GM12878 (cell line): ENCODE measurements around the gene PRR7. TPM values are rescaled to one million over a fixed set of nuclear protein-coding genes. Genes with fewer than 3 reads are reported as not detected.

Experiments
- ATAC-seq: fragments of 200-7000 bp; cut with Tn5 transposase; 3 replicates; pipeline ENCODE4 v1.9.1; 2020; ENCODE audit warnings: mild to moderate bottlenecking, moderate library complexity
- BruUV-seq: library from RNA; stranded (reverse); fragments of 400-500 nt; replicated peaks from 2 replicates; lab custom pipeline; 2021; lab: Mats Ljungman, UMichigan
- CTCF ChIA-PET: fragments of 300-600 bp; sonication (Branson Sonifier 250); formaldehyde crosslinking; extraction: SDS; loops from one replicate; lab custom pipeline; 2021; ENCODE audit warnings: inconsistent platforms; lab: Yijun Ruan, JAX
- POLR2A ChIA-PET: fragments of 350-600 bp; formaldehyde crosslinking; extraction: SDS; loops from one replicate; lab custom pipeline; 2021; ENCODE audit warnings: inconsistent platforms; lab: Charles Lee
- RAD21 ChIA-PET: fragments of 300-600 bp; sonication (Branson Sonifier 250); formaldehyde crosslinking; loops from one replicate; lab custom pipeline; 2023; ENCODE audit warnings: antibody characterized with exemption; ENCODE audit not compliant: unreplicated experiment; lab: Charles Lee
- SMC1A ChIA-PET: fragments of 300-600 bp; sonication (Branson Sonifier 250); formaldehyde crosslinking; loops from one replicate; lab custom pipeline; 2023; ENCODE audit not compliant: unreplicated experiment, uncharacterized antibody; lab: Charles Lee
- DNase-seq: peaks from one replicate; pipeline ENCODE4 v3.0.0-alpha.2; 2011; ENCODE audit warnings: low read depth, low spot score
- FAIRE-seq: peaks from 3 replicates; lab custom pipeline; 2011; peaks lifted over from hg19 to GRCh38; lab: Jason Lieb, UNC
- H2AFZ ChIP-seq: 2 replicates; pipeline ENCODE4 v1.6.0; 2011; ENCODE audit warnings: low read depth, low read length, control low read depth; ENCODE audit not compliant: control insufficient read depth
- H3K27ac ChIP-seq: 2 replicates; pipeline ENCODE4 v1.5.1; 2011; ENCODE audit warnings: control low read depth; ENCODE audit not compliant: control insufficient read depth, insufficient read depth
- H3K27me3 ChIP-seq, 2 experiments: replicated peaks in 1 of 2; 2 replicates each; pipeline versions ENCODE4 v1.6.0 to v1.6.1; 2011; ENCODE audit warnings: low read length in 1 of 2; ENCODE audit not compliant: control insufficient read depth in 2 of 2, insufficient read depth in 2 of 2
- H3K36me3 ChIP-seq, 2 experiments: 2 replicates each; pipeline ENCODE4 v1.5.1; 2011; ENCODE audit warnings: low read length in 1 of 2; ENCODE audit not compliant: control insufficient read depth in 2 of 2, insufficient read depth in 2 of 2
- H3K4me1 ChIP-seq: 2 replicates; pipeline ENCODE4 v1.6.1; 2011; ENCODE audit warnings: mild to moderate bottlenecking, low read length, moderate library complexity, mixed read lengths; ENCODE audit not compliant: control insufficient read depth, insufficient read depth
- H3K4me2 ChIP-seq: 2 replicates; pipeline ENCODE4 v1.6.0; 2011; ENCODE audit warnings: control low read depth; ENCODE audit not compliant: control insufficient read depth, insufficient read depth
- H3K4me3 ChIP-seq: fragments of 200-600 bp; sonication (generic); 2 replicates; pipeline ENCODE4 v1.5.1; 2016
- H3K79me2 ChIP-seq: 2 replicates; pipeline ENCODE4 v1.6.0; 2011; ENCODE audit warnings: low read length; ENCODE audit not compliant: control insufficient read depth, insufficient read depth
- H3K9ac ChIP-seq: 2 replicates; pipeline ENCODE4 v1.8.0; 2011; ENCODE audit warnings: low read length, control low read depth, mixed read lengths; ENCODE audit not compliant: control insufficient read depth, insufficient read depth
- H3K9me3 ChIP-seq: replicated peaks from 3 replicates; pipeline ENCODE4 v1.5.1; 2011; ENCODE audit warnings: mild to moderate bottlenecking, low read length; ENCODE audit not compliant: control insufficient read depth, insufficient read depth
- H4K20me1 ChIP-seq: 2 replicates; pipeline ENCODE4 v1.6.0; 2011; ENCODE audit not compliant: control insufficient read depth, insufficient read depth
- EGR1 ChIP-seq, 2 experiments: IDR thresholded peaks; 1 replicate in 1 of 2; 2 replicates in 1 of 2; pipeline ENCODE4 v1.6.1; 2011 to 2012; ENCODE audit warnings: low read depth in 2 of 2, low read length in 2 of 2, borderline replicate concordance in 1 of 2, mild to moderate bottlenecking in 1 of 2, moderate library complexity in 1 of 2
- ELK1 ChIP-seq: IDR thresholded peaks from 2 replicates; pipeline ENCODE4 v1.6.1; 2012; ENCODE audit warnings: low read depth, low read length, improper control_type of control experiment
- IKZF2 ChIP-seq, 2 experiments: fragments of 450-650 bp; IDR thresholded peaks; 2 replicates each; pipeline ENCODE4 v1.6.1; 2017; ENCODE audit warnings: mild to moderate bottlenecking in 2 of 2, moderate library complexity in 2 of 2
- MTA2 ChIP-seq: fragments of 450-650 bp; IDR thresholded peaks from 2 replicates; pipeline ENCODE4 v1.6.1; 2016; ENCODE audit warnings: low read depth, mild to moderate bottlenecking, moderate library complexity
- NFIC ChIP-seq: IDR thresholded peaks from 2 replicates; pipeline ENCODE4 v1.6.1; 2012; ENCODE audit warnings: low read depth, mild to moderate bottlenecking, inconsistent platforms, low read length, moderate library complexity
- NRF1 ChIP-seq: conservative IDR thresholded peaks from 2 replicates; pipeline ENCODE4 v1.6.1; 2011; ENCODE audit warnings: mild to moderate bottlenecking, low read depth, low read length, improper control_type of control experiment
- PAX5 ChIP-seq: IDR thresholded peaks from 2 replicates; pipeline ENCODE4 v1.6.1; 2011; ENCODE audit warnings: low read depth, low read length, borderline replicate concordance
- SMARCA5 ChIP-seq: fragments of 450-650 bp; IDR thresholded peaks from 2 replicates; pipeline ENCODE4 v1.6.1; 2017; ENCODE audit warnings: mild to moderate bottlenecking
- SMC3 ChIP-seq: IDR thresholded peaks from 2 replicates; pipeline ENCODE4 v1.6.1; 2011; ENCODE audit warnings: low read length, improper control_type of control experiment, borderline replicate concordance
- TARDBP ChIP-seq: IDR thresholded peaks from 2 replicates; pipeline ENCODE4 v1.6.1; 2016; ENCODE audit warnings: borderline replicate concordance
- ZNF687 ChIP-seq: fragments of 450-650 bp; IDR thresholded peaks from 2 replicates; pipeline ENCODE4 v1.6.1; 2017; ENCODE audit warnings: mild to moderate bottlenecking, moderate library complexity
- WGBS: methylation state at CpG from one replicate; pipeline ENCODE4 v1.1.6; 2016; ENCODE audit warnings: low lambda C conversion rate; ENCODE audit not compliant: insufficient replicate concordance, insufficient coverage; ENCODE audit errors: missing lambda C conversion rate; 5-methylcytosine and 5-hydroxymethylcytosine counted together
- in situ Hi-C: fragments of 300-500 bp; cut with MboI; formaldehyde crosslinking; loops from 9 replicates; pipeline ENCODE4 v1.14.3; 2018; ENCODE audit warnings: mixed read lengths
- intact Hi-C: fragments of 100-400 bp; cut with micrococcal nuclease; formaldehyde crosslinking; loops from one replicate; pipeline ENCODE4 v1.14.2; 2022; ENCODE audit not compliant: unreplicated experiment
- polyA plus RNA-seq, 11 experiments: library from polyadenylated mRNA; depleted of rRNA in 4 of 11; unstranded in 6 of 11; stranded (reverse) in 5 of 11; fragments of >200 nt; fragmentation: Nextera tagmentation in 4 of 11; fragmentation: Illumina TruSeq in 1 of 11; extraction: Ambion mirVana in 4 of 11; extraction: Trizol in 1 of 11; gene quantifications; 1 replicate in 1 of 11; 2 replicates in 10 of 11; pipeline versions ENCODE4 v1.2.1 to v1.2.3, GENCODE V29; 2011 to 2016; ENCODE audit warnings: inconsistent platforms in 2 of 11, missing spikeins in 2 of 11, low read depth in 1 of 11
- total RNA-seq, 4 experiments: library from RNA; depleted of rRNA in 3 of 4; stranded (reverse); fragments of >200 nt in 3 of 4; fragmentation: Illumina TruSeq in 1 of 4; extraction: Trizol in 1 of 4; gene quantifications; 2 replicates each; pipeline versions ENCODE4 v1.2.1 to v1.2.3, GENCODE V29; 2013 to 2021

Gene PRR7
- total and polyA plus RNA-seq, 10 of the 15 experiments (the other 5 are each of a cell fraction or from before 2014, with no cell fraction given) = 0.09 to 18.8 (median 4.6) TPM; not detected in 2

- no peaks in the 10 kb centered on the region for H3K79me2 ChIP-seq
- H3K4me2 ChIP-seq = no peak overlapping the region
- H4K20me1 ChIP-seq = no peaks in the 10 kb centered on the region
- ATAC-seq (no peak), DNase-seq (no peak), FAIRE-seq (no peak)
- no peak overlapping the region for H3K4me3 ChIP-seq
- intact Hi-C loops (no loop called here), in situ Hi-C loops (no loop called here)
- WGBS = 49% methylated on average over 2 of the region's 2 CpGs
- SMC1A ChIA-PET = interaction anchor here (0.7 to 7.4 kb wide), 9 partner anchors 11 to 96 kb away, joined by 3 to 105 read pairs (median 21); partner anchors contain the start of genes GRK6, PDLIM7 and PRR7
- TF ChIP-seq EGR1 (IDR thresholded peaks at IDR 0.05; ENCODE audit: borderline replicate concordance in 1 of 2, low read depth in 2 of 2, low read length in 2 of 2) (0 out of 3 replicates have a peak, but pooled peaks of 1 of the 2 experiments have one; percentile 1), PAX5 (no peak)
- no peak overlapping the region for H3K27ac ChIP-seq
- no TSS peak for BruUV-seq
- H3K4me1 ChIP-seq = peaks cover 28% of the 10 kb centered on the region
- H3K9me3 ChIP-seq = no peaks in the 10 kb centered on the region
- POLR2A ChIA-PET = interaction anchor here (1.0 to 11.0 kb wide), 9 partner anchors 14 to 96 kb away, joined by 3 to 174 read pairs (median 10); partner anchors contain the start of genes GRK6, PDLIM7 and PRR7
- CTCF ChIA-PET = interaction anchor here (1.0 to 8.3 kb wide), 18 partner anchors 10 to 107 kb away, joined by 3 to 391 read pairs (median 18); partner anchors contain the start of genes GRK6, PDLIM7 and PRR7
- no peaks in the 10 kb centered on the region; a peak in 1 of 4 replicates for H3K27me3 ChIP-seq
- no peaks in the 10 kb centered on the region for H3K36me3 ChIP-seq
- no peak overlapping the region; the same call in 1 of the 2 replicates for H2AFZ ChIP-seq
- H3K9ac ChIP-seq = no peak overlapping the region
- RAD21 ChIA-PET = interaction anchor here (0.7 to 6.5 kb wide), 13 partner anchors 9 to 103 kb away, joined by 3 to 291 read pairs (median 12); partner anchors contain the start of genes GRK6, PDLIM7, PRR7 and RGS14
Measured at GRCh38 chr5:177405312-177405711, 41.3 kb upstream of the PRR7 start.

GRCh38 chr5:177405805-177406204 lies 40.8 kb upstream of the PRR7 start:
- Histone ChIP-seq H3K9ac (no peak overlapping the region), H3K27me3 (no peaks in the 10 kb centered on the region; a peak in 1 of 4 replicates), H3K4me2 (no peak overlapping the region), H2AFZ (no peak overlapping the region), H3K27ac (no peak overlapping the region), H3K4me1 (peaks cover 28% of the 10 kb centered on the region), H3K9me3 (no peaks in the 10 kb centered on the region), H3K36me3 (no peaks in the 10 kb centered on the region), H3K4me3 (no peak overlapping the region), H3K79me2 (no peaks in the 10 kb centered on the region), H4K20me1 (no peaks in the 10 kb centered on the region)
- intact Hi-C loops (no loop called here), in situ Hi-C loops (no loop called here)
- BruUV-seq = no TSS peak
- FAIRE-seq (no peak), ATAC-seq (peak; percentile 18), DNase-seq (no peak)
- POLR2A ChIA-PET = interaction anchor here (0.6 to 11.0 kb wide), 7 partner anchors 15 to 192 kb away, joined by 3 to 174 read pairs (median 56); partner anchors contain the start of genes GRK6 and PRR7
- SMC1A ChIA-PET = interaction anchor here (1.1 to 7.4 kb wide), 9 partner anchors 12 to 95 kb away, joined by 3 to 105 read pairs (median 21); partner anchors contain the start of genes GRK6 and PRR7
- WGBS = 24% methylated on average over 5 of the region's 5 CpGs
- RAD21 ChIA-PET = interaction anchor here (2.8 to 6.5 kb wide), 6 partner anchors 16 to 92 kb away, joined by 12 to 291 read pairs (median 71); partner anchors contain the start of genes GRK6, PDLIM7 and PRR7
- CTCF ChIA-PET = interaction anchor here (1.4 to 8.3 kb wide), 6 partner anchors 14 to 96 kb away, joined by 3 to 391 read pairs (median 130); partner anchors contain the start of genes GRK6 and PRR7
- TF ChIP-seq SMC3 (no peak), SMARCA5 (no peak), MTA2 (peak; percentile 33; the same call in 1 of the 2 replicates), NRF1 (no peak), NFIC (no peak), TARDBP (no peak), ZNF687 (peak; percentile 27; the same call in 1 of the 2 replicates), ELK1 (no peak), IKZF2 (IDR thresholded peaks at IDR 0.05) (peak in 1 of 2 experiments; percentile 51; a peak in 3 of 4 replicates)
